Psoas muscle (tissue), 8 donors: ENCODE measurements around the gene MCAT. TPM values are rescaled to one million over a fixed set of nuclear protein-coding genes. Genes with fewer than 3 reads are reported as not detected.

ENCODE experiments used
- ATAC-seq, 4 donors: fragments of 200-7000 bp; cut with Tn5 transposase; one replicate each; pipeline ENCODE4 v1.9.1; 2020; ENCODE audit warnings: moderate library complexity in 3 of 4, mild to moderate bottlenecking in 2 of 4
- DNase-seq, 2 donors: peaks; one replicate each; pipeline ENCODE4 v3.0.0-alpha.2; 2020
- H3K27ac ChIP-seq: fragments of 200-600 bp; one replicate; pipeline ENCODE4 v1.8.0; 2022
- H3K27me3 ChIP-seq, 3 donors: fragments of 200-600 bp in 1 of 3; one replicate each; pipeline versions ENCODE4 v1.6.1 to v1.8.0; 2013 to 2022; ENCODE audit warnings: low read length in 2 of 3, mild to moderate bottlenecking in 2 of 3, moderate library complexity in 1 of 3; ENCODE audit not compliant: insufficient read depth in 3 of 3
- H3K36me3 ChIP-seq, 2 donors: fragments of 200-600 bp in 1 of 2; one replicate each; pipeline versions ENCODE4 v1.6.1 to v1.8.0; 2013 to 2022; ENCODE audit warnings: low read depth in 1 of 2, mild to moderate bottlenecking in 1 of 2, moderate library complexity in 1 of 2; ENCODE audit not compliant: insufficient read depth in 1 of 2
- H3K4me1 ChIP-seq: fragments of 200-600 bp; one replicate; pipeline ENCODE4 v1.8.0; 2022
- H3K4me3 ChIP-seq: fragments of 200-600 bp; one replicate; pipeline ENCODE4 v1.8.0; 2022; ENCODE audit warnings: mild to moderate bottlenecking
- H3K9me3 ChIP-seq: fragments of 200-600 bp; one replicate; pipeline ENCODE4 v1.8.0; 2022
- CTCF ChIP-seq: fragments of 200-600 bp; IDR thresholded peaks from one replicate; pipeline ENCODE4 v1.8.0; 2022; ENCODE audit warnings: antibody characterized with exemption
- WGBS, 3 donors: extraction: QIAGEN DNeasy Blood & Tissue Kit; methylation state at CpG; one replicate each; pipeline versions ENCODE4 v1.1.6 to v1.1.7; 2013; 5-methylcytosine and 5-hydroxymethylcytosine counted together
- intact Hi-C, 2 donors: fragments of 100-400 bp; cut with DNase I; formaldehyde crosslinking; loops; one replicate each; pipeline versions ENCODE4 v1.11.0 to v1.14.2; 2022
- polyA plus RNA-seq, 3 donors: library from polyadenylated mRNA; stranded (reverse); fragments of 200-250 nt; gene quantifications; one replicate each; pipeline ENCODE4 v1.2.3, GENCODE V29; 2013
- total RNA-seq, 4 donors: library from RNA; stranded (reverse); fragmentation: NEBNext Ultra II Directional in 2 of 4; extraction: Animal tissue kit (Norgen Biotek cat#: 25700) in 2 of 4; gene quantifications; one replicate each; pipeline versions ENCODE4 v1.2.1 to v1.2.4, GENCODE V29; 2021 to 2023
- donor health status: healthy with polysubstance abuse.
- donor health status: DM: no; HTN: no; CAD: no; lungs with moderate emphysema.
- donor health status: Bipolar disorder and iron deficiency.
- donor health status: healthy.
- donor health status: DM: yes; HTN: yes; CAD: no.
- donor health status: DM: no; HTN: no; CAD: no.
- donor health status: DM: no; HTN: no; CAD: no.
- donor health status: DM: yes; HTN: yes; CAD: no.

Gene MCAT
- total and polyA plus RNA-seq, 7 donors: 14.8 to 33.4 (median 21.7) TPM

DNA sequence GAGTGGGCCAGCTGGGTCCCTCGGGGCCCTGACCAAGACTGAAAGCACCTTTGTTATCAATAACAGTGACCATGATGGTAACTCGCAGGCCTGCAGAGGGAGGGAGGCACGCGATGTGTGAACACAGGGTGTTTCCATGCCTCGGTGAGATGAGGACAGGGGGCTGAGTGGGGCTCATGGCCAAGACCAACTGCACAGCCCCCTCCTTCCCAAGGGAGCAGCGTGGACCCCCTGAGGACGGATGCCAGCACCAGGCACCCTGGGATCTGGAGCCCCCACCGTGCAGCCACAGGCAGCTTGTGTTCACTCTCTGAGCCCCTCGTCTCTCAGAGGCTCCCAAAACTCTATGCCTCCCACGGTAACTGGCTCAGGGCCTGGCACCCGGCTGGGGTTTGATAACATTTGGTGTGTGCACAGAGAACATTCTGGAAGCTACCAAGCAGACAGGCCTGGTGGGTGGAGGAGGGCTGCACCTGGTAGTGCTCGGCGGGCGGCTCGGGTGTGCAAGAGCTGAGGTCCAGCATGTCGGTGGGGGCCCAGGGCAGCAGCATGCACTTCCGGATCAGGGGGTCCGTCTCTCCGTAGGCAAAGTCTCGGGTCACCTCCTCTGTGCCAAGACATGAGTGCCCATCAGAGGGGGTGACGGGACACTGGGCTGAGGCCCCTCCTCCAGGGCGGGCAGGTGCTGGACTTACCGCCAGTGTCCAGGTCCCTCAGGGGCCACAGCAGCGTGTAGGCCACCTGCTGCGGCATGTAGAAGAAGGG lies 36.1 kb upstream of the MCAT start:
- Histone ChIP-seq H3K36me3 (peaks cover 3 to 74% of the 10 kb centered on the region in 2 donors), H3K27ac (no peak overlapping the region), H3K4me1 (no peaks in the 10 kb centered on the region), H3K9me3 (no peaks in the 10 kb centered on the region), H3K4me3 (no peak overlapping the region), H3K27me3 (no peaks in the 10 kb centered on the region)
- WGBS, 3 donors: 94 to 98% (median 94%) methylated on average over 24 to 25 of the region's 25 CpGs
- ATAC-seq: no peak
- DNase-seq: no peak
- intact Hi-C loops: no loop called here
- TF ChIP-seq CTCF: no peak

GRCh38 chr22:43177479-43177878 lies 34.3 kb upstream of the MCAT start:
- Histone ChIP-seq H3K4me1 (no peaks in the 10 kb centered on the region), H3K9me3 (no peaks in the 10 kb centered on the region), H3K4me3 (no peak overlapping the region), H3K27ac (no peak overlapping the region), H3K27me3 (no peaks in the 10 kb centered on the region), H3K36me3 (peaks cover 3 to 89% of the 10 kb centered on the region in 2 donors)
- ATAC-seq (no peak), DNase-seq (no peak)
- intact Hi-C loops: no loop called here
- WGBS, 3 donors: 89 to 91% (median 89%) methylated on average over 7 of the region's 7 CpGs
- no peak for TF ChIP-seq CTCF

DNA sequence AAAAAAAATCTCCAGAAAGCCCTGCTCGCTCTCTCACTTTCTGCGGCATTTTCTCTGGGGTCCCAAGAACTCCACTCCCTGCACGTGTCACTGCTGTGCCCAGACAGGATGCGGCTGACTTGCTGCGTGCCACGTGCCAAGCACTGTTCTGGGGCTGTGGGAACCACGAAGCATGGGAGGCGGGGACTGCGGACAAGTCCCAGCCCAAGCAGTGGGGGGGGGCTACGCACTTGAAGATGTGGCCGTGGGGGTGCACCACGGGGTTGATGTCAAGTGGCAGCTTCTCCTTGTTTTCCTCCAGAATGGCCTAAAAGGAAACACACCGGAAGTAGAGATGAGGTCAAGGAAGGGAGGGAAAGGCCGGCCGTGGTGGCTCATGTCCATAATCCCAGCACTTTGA lies 32.9 kb upstream of the MCAT start:
- intact Hi-C loops: no loop called here
- DNase-seq: no peak
- 81 to 87% (median 83%) methylated on average over 15 of the region's 15 CpGs for WGBS, 3 donors

DNA sequence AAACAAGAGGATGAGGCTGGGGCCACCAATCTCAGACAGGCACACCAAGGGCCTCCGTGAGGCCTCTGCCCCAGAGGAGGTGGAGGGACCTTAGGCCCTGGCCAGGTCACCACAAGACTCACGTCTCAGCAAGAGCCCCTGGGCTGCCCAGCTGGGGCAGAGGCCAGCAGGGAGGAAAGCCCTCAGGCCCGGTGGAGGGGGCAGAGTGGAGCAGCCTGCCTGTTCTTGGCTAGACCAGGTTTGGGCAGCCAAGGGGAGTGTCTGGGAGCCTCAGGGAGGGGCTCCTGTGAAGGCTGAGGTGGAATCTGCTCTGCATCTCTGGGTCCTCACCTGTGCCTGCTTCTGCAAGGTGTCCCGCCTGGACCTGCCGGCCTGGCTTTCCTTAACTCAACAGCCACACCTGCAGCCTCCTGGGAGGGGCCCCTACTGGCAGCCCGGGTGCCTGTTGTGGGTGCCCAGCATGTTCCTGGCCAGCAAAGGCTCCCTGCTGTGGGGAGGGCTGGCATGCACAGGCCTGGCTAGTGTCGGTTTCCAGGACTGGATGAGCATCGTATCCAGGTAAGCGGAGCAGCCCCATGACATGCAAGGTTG lies 31.8 kb upstream of the MCAT start:
- TF ChIP-seq CTCF: no peak
- Histone ChIP-seq H3K4me1 (no peaks in the 10 kb centered on the region), H3K4me3 (no peak overlapping the region), H3K9me3 (no peaks in the 10 kb centered on the region), H3K36me3 (peaks cover 3 to 96% of the 10 kb centered on the region in 2 donors), H3K27ac (no peak overlapping the region), H3K27me3 (no peaks in the 10 kb centered on the region)
- DNase-seq (no peak), ATAC-seq (no peak)
- 89 to 92% (median 91%) methylated on average over 9 of the region's 9 CpGs for WGBS, 3 donors
- intact Hi-C loops: no loop called here

More for the DNA sequence above, 32.9 kb upstream of the MCAT start:
- H3K9me3 ChIP-seq: no peaks in the 10 kb centered on the region
- H3K27ac ChIP-seq: no peak overlapping the region
- TF ChIP-seq CTCF: no peak
- H3K36me3 ChIP-seq: peaks cover 3 to 95% of the 10 kb centered on the region in 2 donors
- no peak for ATAC-seq
- H3K27me3 ChIP-seq: no peaks in the 10 kb centered on the region
- H3K4me3 ChIP-seq: no peak overlapping the region
- H3K4me1 ChIP-seq: no peaks in the 10 kb centered on the region
